K562 (cell line): ENCODE measurements around the gene NUBP2. TPM values are rescaled to one million over a fixed set of nuclear protein-coding genes. Genes with fewer than 3 reads are reported as not detected.

Experiments
- ATAC-seq: fragments of 200-7000 bp; cut with Tn5 transposase; 3 replicates; pipeline ENCODE4 v1.9.1; 2020; ENCODE audit warnings: moderate library complexity
- BruUV-seq: library from RNA; stranded (reverse); fragments of 400-500 nt; replicated peaks from 2 replicates; lab custom pipeline; 2021; lab: Mats Ljungman, UMichigan
- CTCF ChIA-PET: fragments of 300-600 bp; formaldehyde crosslinking; extraction: SDS; loops from one replicate; lab custom pipeline; 2021; ENCODE audit warnings: low intra/inter-chr PET ratio; lab: Yijun Ruan, JAX
- POLR2A ChIA-PET: fragments of 300-600, 350-650 bp; sonication (Branson Sonifier 250); formaldehyde crosslinking; extraction: SDS; loops from one replicate; lab custom pipeline; 2021; ENCODE audit warnings: antibody characterized with exemption, inconsistent platforms; lab: Yijun Ruan, JAX
- DNase-seq, 4 experiments: peaks; one replicate each; pipeline versions ENCODE4 v3.0.0 to v3.0.0-alpha.2; 2011 to 2018; ENCODE audit warnings: low spot score in 3 of 4, mixed read lengths in 3 of 4; ENCODE audit errors: extremely low read depth in 1 of 4
- FAIRE-seq: peaks from 2 replicates; lab custom pipeline; 2011; peaks lifted over from hg19 to GRCh38; lab: Jason Lieb, UNC
- H2AFZ ChIP-seq: 2 replicates; pipeline ENCODE4 v1.6.0; 2011; ENCODE audit warnings: low read depth, low read length, control low read depth, inconsistent platforms
- H3K27ac ChIP-seq: fragments of 200-600 bp; 3 replicates; pipeline ENCODE4 v1.8.0; 2011; ENCODE audit warnings: low read depth, mild to moderate bottlenecking, control low read depth, inconsistent platforms, low read length, moderate library complexity, mixed read lengths; ENCODE audit errors: extremely low read depth
- H3K27me3 ChIP-seq, 2 experiments: fragments of 300-600 bp in 1 of 2; 2 replicates in 1 of 2; 3 replicates in 1 of 2; pipeline versions ENCODE4 v1.6.0 to v1.8.0; 2011; ENCODE audit warnings: inconsistent platforms in 2 of 2, low read length in 2 of 2, mild to moderate bottlenecking in 1 of 2, mixed read lengths in 1 of 2, moderate library complexity in 1 of 2; ENCODE audit not compliant: control insufficient read depth in 2 of 2, insufficient read depth in 2 of 2
- H3K36me3 ChIP-seq: fragments of 300-600 bp; 3 replicates; pipeline ENCODE4 v1.8.0; 2011; ENCODE audit warnings: mild to moderate bottlenecking, low read length, inconsistent platforms; ENCODE audit not compliant: control insufficient read depth, insufficient read depth
- H3K4me1 ChIP-seq, 2 experiments: fragments of 200-600 bp in 1 of 2; replicated peaks in 1 of 2; 2 replicates in 1 of 2; 3 replicates in 1 of 2; pipeline versions ENCODE4 v1.5.1 to v1.8.0; 2011; ENCODE audit warnings: inconsistent platforms in 2 of 2, low read length in 2 of 2, mild to moderate bottlenecking in 1 of 2, mixed read lengths in 1 of 2, moderate library complexity in 1 of 2; ENCODE audit not compliant: control insufficient read depth in 2 of 2, insufficient read depth in 2 of 2
- H3K4me2 ChIP-seq: 2 replicates; pipeline ENCODE4 v1.6.1; 2011; ENCODE audit warnings: low read length, control low read depth, inconsistent platforms, mixed read lengths; ENCODE audit not compliant: insufficient read depth
- H3K4me3 ChIP-seq: fragments of 200-600 bp; sonication (generic), shearing (Covaris generic); 2 replicates; pipeline ENCODE4 v1.5.1; 2016; ENCODE audit warnings: control low read depth, inconsistent platforms
- H3K79me2 ChIP-seq: fragments of 200-600 bp; 3 replicates; pipeline ENCODE4 v1.8.0; 2011; ENCODE audit warnings: low read length, inconsistent platforms; ENCODE audit not compliant: control insufficient read depth, insufficient read depth
- H3K9ac ChIP-seq, 2 experiments: 2 replicates each; pipeline versions ENCODE4 v1.6.0 to v1.6.1; 2011; ENCODE audit warnings: low read depth in 2 of 2, low read length in 2 of 2, control low read depth in 1 of 2, inconsistent platforms in 1 of 2, mild to moderate bottlenecking in 1 of 2, mixed read lengths in 1 of 2; ENCODE audit not compliant: insufficient read depth in 1 of 2
- H3K9me1 ChIP-seq: one replicate; pipeline ENCODE4 v1.6.0; 2011; ENCODE audit warnings: inconsistent platforms, mild to moderate bottlenecking, low read length, moderate library complexity; ENCODE audit not compliant: control insufficient read depth, insufficient read depth
- H3K9me3 ChIP-seq: replicated peaks from 2 replicates; pipeline ENCODE4 v1.5.1; 2011; ENCODE audit warnings: low read depth, low read length, inconsistent platforms; ENCODE audit not compliant: control insufficient read depth, insufficient read depth
- H4K20me1 ChIP-seq: replicated peaks from 2 replicates; pipeline ENCODE4 v1.6.1; 2011; ENCODE audit warnings: low read length, inconsistent platforms, mixed read lengths; ENCODE audit not compliant: control insufficient read depth, insufficient read depth
- BRCA1 ChIP-seq, 2 experiments: fragments of 450-650 bp in 1 of 2; sonication (generic) in 1 of 2; formaldehyde crosslinking in 1 of 2; IDR thresholded peaks; 2 replicates each; pipeline versions ENCODE4 v1.5.0 to v1.6.1; 2017 to 2020; ENCODE audit warnings: mild to moderate bottlenecking in 1 of 2, missing genetic modification reagents in 1 of 2
- C11orf30 ChIP-seq: fragments of 450-650 bp; IDR thresholded peaks from 2 replicates; pipeline ENCODE4 v1.6.1; 2016; ENCODE audit warnings: low read depth, mild to moderate bottlenecking
- CSDE1 ChIP-seq, 2 experiments: fragments of 450-650 bp; IDR thresholded peaks; 2 replicates each; pipeline ENCODE4 v1.6.1; 2016; ENCODE audit warnings: mild to moderate bottlenecking in 1 of 2
- CTBP1 ChIP-seq: fragments of 450-650 bp; IDR thresholded peaks from 2 replicates; pipeline ENCODE4 v1.6.1; 2016; ENCODE audit warnings: borderline replicate concordance
- ETV1 ChIP-seq: fragments of 450-650 bp; conservative IDR thresholded peaks from 2 replicates; pipeline ENCODE4 v1.6.1; 2016; ENCODE audit warnings: missing genetic modification characterization, control low read depth, low read depth, missing compliant biosample characterization
- KDM1A ChIP-seq, 2 experiments: fragments of 450-650 bp; IDR thresholded peaks; 2 replicates each; pipeline ENCODE4 v1.6.1; 2016; ENCODE audit warnings: mild to moderate bottlenecking in 2 of 2
- NR4A1 ChIP-seq, 2 experiments: fragments of 250-450 bp in 1 of 2; fragments of 450-650 bp in 1 of 2; sonication (Bioruptor Pico) in 1 of 2; IDR thresholded peaks; 2 replicates each; pipeline versions ENCODE4 v1.4.0 to v1.6.1; 2016 to 2020; ENCODE audit warnings: mild to moderate bottlenecking in 2 of 2, missing compliant biosample characterization in 1 of 2, missing genetic modification characterization in 1 of 2, moderate library complexity in 1 of 2
- PHB ChIP-seq: fragments of 250-450 bp; sonication (Bioruptor Pico); IDR thresholded peaks from 2 replicates; pipeline ENCODE4 v1.5.0; 2021
- PHB2 ChIP-seq: fragments of 450-650 bp; IDR thresholded peaks from 2 replicates; pipeline ENCODE4 v1.6.1; 2017; ENCODE audit warnings: low read depth
- SAFB ChIP-seq: fragments of 200-400 bp; formaldehyde crosslinking; IDR thresholded peaks from 2 replicates; pipeline ENCODE4 v1.6.1; 2017; ENCODE audit warnings: low read depth, low read length, borderline replicate concordance
- SMARCB1 ChIP-seq: IDR thresholded peaks from 2 replicates; pipeline ENCODE4 v1.6.1; 2011; ENCODE audit warnings: improper control_type of control experiment, low read depth; ENCODE audit not compliant: insufficient read length
- TCFL5 ChIP-seq: fragments of 250-450 bp; sonication (Bioruptor Pico); conservative IDR thresholded peaks from 2 replicates; pipeline ENCODE4 v1.6.1; 2021; ENCODE audit warnings: mild to moderate bottlenecking, moderate library complexity, matching md5 sums
- WGBS: fragments of 100-300 bp; shearing (Covaris generic); methylation state at CpG from one replicate; pipeline ENCODE4 v1.1.6; 2016; ENCODE audit warnings: low coverage, mixed read lengths; ENCODE audit not compliant: insufficient coverage; ENCODE audit errors: missing lambda C conversion rate; 5-methylcytosine and 5-hydroxymethylcytosine counted together
- in situ Hi-C: fragments of 300-500 bp; cut with MboI; formaldehyde crosslinking; loops from 4 replicates; pipeline ENCODE4 v1.15.0; 2018; ENCODE audit warnings: inconsistent platforms, mixed read lengths
- intact Hi-C: fragments of 100-400 bp; cut with micrococcal nuclease; formaldehyde crosslinking; loops from 2 replicates; pipeline ENCODE4 v1.14.2; 2022
- polyA plus RNA-seq, 8 experiments: library from polyadenylated mRNA; depleted of rRNA in 4 of 8; stranded (reverse) in 5 of 8; unstranded in 3 of 8; fragments of >200 nt; fragmentation: Nextera tagmentation in 2 of 8; fragmentation: Illumina TruSeq in 1 of 8; extraction: Ambion mirVana in 2 of 8; extraction: Trizol in 1 of 8; gene quantifications; 2 replicates each; pipeline versions ENCODE4 v1.2.1 to v1.2.3, GENCODE V29; 2011 to 2014; ENCODE audit warnings: inconsistent platforms in 1 of 8, missing spikeins in 1 of 8
- total RNA-seq, 7 experiments: library from RNA; depleted of rRNA in 6 of 7; stranded (reverse); fragments of >200 nt in 6 of 7; fragmentation: Illumina TruSeq in 2 of 7; extraction: Trizol in 2 of 7; gene quantifications; 2 replicates each; pipeline versions ENCODE4 v1.2.1 to v1.2.3, GENCODE V29; 2011 to 2021; ENCODE audit warnings: low replicate concordance in 1 of 7
- TF ChIP-seq, protein P1 (sequence below): fragments of 450-650 bp; IDR thresholded peaks from 2 replicates; pipeline ENCODE4 v1.7.0; 2016; ENCODE audit warnings: borderline replicate concordance
- TF ChIP-seq, protein P2 (sequence below): fragments of 250-450 bp; sonication (Bioruptor Pico); IDR thresholded peaks from 2 replicates; pipeline ENCODE4 v1.4.0; 2020; ENCODE audit warnings: mild to moderate bottlenecking, moderate library complexity, borderline replicate concordance

Gene NUBP2
- total and polyA plus RNA-seq, 9 of the 15 experiments (the other 6 are each of a cell fraction or from before 2014, with no cell fraction given), result 1.8 to 115 (median 24.0) TPM

GRCh38 chr16:1817276-1817589 is 34.5 kb downstream of the NUBP2 start:
- Histone ChIP-seq H3K9me1 (no peaks in the 10 kb centered on the region), H3K4me3 (no peak overlapping the region), H4K20me1 (no peaks in the 10 kb centered on the region), H3K27ac (no peak overlapping the region), H3K79me2 (no peaks in the 10 kb centered on the region), H3K4me2 (no peak overlapping the region), H3K9ac (no peak overlapping the region), H3K4me1 (peaks cover 0 to 52% of the 10 kb centered on the region in 2 experiments; a peak in 3 of 5 replicates), H3K9me3 (no peaks in the 10 kb centered on the region), H3K27me3 (no peaks in the 10 kb centered on the region), H3K36me3 (peaks cover 3% of the 10 kb centered on the region; the same call in 1 of the 3 replicates), H2AFZ (no peak overlapping the region)
- POLR2A ChIA-PET, result interaction anchor here (0.6 kb wide), 1 partner anchor 538 kb away, joined by 3 read pairs; no protein-coding TSS in a partner anchor
- intact Hi-C loops, result no loop called here
- 83% methylated on average over 8 of the region's 9 CpGs for WGBS
- BruUV-seq, result no TSS peak
- CTCF ChIA-PET, result no interaction called here
- no peak for DNase-seq
- no peak for FAIRE-seq
- no peak for ATAC-seq
- TF ChIP-seq PHB (CRISPR knock-in tag) (no peak), SMARCB1 (no peak), CSDE1 (IDR thresholded peaks at IDR 0.05) (no peak), CTBP1 (no peak), SAFB (no peak), ETV1 (tag) (no peak), TCFL5 (no peak), KDM1A (IDR thresholded peaks at IDR 0.05) (no peak), C11orf30 (no peak), NR4A1 (CRISPR knock-in tag; IDR thresholded peaks at IDR 0.05) (no peak), NR4A1 (tag; IDR thresholded peaks at IDR 0.05) (no peak), BRCA1 (IDR thresholded peaks at IDR 0.05) (no peak), BRCA1 (CRISPR knock-in tag; IDR thresholded peaks at IDR 0.05) (no peak), PHB2 (no peak)
- TF ChIP-seq, protein P1, sequence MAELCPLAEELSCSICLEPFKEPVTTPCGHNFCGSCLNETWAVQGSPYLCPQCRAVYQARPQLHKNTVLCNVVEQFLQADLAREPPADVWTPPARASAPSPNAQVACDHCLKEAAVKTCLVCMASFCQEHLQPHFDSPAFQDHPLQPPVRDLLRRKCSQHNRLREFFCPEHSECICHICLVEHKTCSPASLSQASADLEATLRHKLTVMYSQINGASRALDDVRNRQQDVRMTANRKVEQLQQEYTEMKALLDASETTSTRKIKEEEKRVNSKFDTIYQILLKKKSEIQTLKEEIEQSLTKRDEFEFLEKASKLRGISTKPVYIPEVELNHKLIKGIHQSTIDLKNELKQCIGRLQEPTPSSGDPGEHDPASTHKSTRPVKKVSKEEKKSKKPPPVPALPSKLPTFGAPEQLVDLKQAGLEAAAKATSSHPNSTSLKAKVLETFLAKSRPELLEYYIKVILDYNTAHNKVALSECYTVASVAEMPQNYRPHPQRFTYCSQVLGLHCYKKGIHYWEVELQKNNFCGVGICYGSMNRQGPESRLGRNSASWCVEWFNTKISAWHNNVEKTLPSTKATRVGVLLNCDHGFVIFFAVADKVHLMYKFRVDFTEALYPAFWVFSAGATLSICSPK, result no peak
- TF ChIP-seq, protein P2, sequence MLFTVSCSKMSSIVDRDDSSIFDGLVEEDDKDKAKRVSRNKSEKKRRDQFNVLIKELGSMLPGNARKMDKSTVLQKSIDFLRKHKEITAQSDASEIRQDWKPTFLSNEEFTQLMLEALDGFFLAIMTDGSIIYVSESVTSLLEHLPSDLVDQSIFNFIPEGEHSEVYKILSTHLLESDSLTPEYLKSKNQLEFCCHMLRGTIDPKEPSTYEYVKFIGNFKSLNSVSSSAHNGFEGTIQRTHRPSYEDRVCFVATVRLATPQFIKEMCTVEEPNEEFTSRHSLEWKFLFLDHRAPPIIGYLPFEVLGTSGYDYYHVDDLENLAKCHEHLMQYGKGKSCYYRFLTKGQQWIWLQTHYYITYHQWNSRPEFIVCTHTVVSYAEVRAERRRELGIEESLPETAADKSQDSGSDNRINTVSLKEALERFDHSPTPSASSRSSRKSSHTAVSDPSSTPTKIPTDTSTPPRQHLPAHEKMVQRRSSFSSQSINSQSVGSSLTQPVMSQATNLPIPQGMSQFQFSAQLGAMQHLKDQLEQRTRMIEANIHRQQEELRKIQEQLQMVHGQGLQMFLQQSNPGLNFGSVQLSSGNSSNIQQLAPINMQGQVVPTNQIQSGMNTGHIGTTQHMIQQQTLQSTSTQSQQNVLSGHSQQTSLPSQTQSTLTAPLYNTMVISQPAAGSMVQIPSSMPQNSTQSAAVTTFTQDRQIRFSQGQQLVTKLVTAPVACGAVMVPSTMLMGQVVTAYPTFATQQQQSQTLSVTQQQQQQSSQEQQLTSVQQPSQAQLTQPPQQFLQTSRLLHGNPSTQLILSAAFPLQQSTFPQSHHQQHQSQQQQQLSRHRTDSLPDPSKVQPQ (CRISPR knock-in tag), result no peak
- in situ Hi-C loops, result no loop called here
